Measurements from ENCODE around the gene PEG3.

DNA sequence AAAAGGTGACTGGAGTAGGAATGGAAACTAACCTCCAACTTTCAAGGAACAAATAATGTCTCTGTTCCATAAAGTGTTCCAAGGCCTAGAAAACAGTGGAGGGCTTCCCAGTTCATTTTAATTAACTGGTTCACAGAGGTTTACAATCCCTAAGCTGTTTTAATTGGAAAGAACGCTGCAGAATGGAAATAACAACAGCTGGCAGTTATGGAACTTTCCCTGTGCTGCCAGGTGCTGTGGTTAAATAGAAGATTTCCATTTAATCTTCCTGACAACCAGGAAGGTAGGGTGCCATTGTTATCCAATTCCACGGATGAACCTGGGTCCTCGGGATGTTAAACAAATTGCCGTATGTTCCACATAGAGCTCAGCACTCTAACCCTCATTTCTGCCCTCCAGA, 22.2 kb upstream of the PEG3 start:
- TF ChIP-seq, protein P1, sequence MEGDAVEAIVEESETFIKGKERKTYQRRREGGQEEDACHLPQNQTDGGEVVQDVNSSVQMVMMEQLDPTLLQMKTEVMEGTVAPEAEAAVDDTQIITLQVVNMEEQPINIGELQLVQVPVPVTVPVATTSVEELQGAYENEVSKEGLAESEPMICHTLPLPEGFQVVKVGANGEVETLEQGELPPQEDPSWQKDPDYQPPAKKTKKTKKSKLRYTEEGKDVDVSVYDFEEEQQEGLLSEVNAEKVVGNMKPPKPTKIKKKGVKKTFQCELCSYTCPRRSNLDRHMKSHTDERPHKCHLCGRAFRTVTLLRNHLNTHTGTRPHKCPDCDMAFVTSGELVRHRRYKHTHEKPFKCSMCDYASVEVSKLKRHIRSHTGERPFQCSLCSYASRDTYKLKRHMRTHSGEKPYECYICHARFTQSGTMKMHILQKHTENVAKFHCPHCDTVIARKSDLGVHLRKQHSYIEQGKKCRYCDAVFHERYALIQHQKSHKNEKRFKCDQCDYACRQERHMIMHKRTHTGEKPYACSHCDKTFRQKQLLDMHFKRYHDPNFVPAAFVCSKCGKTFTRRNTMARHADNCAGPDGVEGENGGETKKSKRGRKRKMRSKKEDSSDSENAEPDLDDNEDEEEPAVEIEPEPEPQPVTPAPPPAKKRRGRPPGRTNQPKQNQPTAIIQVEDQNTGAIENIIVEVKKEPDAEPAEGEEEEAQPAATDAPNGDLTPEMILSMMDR (conservative IDR thresholded peaks at IDR 0.05; ENCODE audit: low read depth in 2 of 2) = no peak
- TF ChIP-seq JUNB (IDR thresholded peaks at IDR 0.05; ENCODE audit: unreplicated experiment) (no peak), EZH2 (IDR thresholded peaks at IDR 0.05; ENCODE audit: low read depth, unreplicated experiment) (no peak), NANOG (IDR thresholded peaks at IDR 0.05; ENCODE audit: borderline replicate concordance) (no peak), POLR2AphosphoS5 (IDR thresholded peaks at IDR 0.05; ENCODE audit: low read depth) (no peak), CREB1 (CRISPR knock-in tag; IDR thresholded peaks at IDR 0.05; ENCODE audit: low read depth) (no peak)
- TF ChIP-seq, protein P2, sequence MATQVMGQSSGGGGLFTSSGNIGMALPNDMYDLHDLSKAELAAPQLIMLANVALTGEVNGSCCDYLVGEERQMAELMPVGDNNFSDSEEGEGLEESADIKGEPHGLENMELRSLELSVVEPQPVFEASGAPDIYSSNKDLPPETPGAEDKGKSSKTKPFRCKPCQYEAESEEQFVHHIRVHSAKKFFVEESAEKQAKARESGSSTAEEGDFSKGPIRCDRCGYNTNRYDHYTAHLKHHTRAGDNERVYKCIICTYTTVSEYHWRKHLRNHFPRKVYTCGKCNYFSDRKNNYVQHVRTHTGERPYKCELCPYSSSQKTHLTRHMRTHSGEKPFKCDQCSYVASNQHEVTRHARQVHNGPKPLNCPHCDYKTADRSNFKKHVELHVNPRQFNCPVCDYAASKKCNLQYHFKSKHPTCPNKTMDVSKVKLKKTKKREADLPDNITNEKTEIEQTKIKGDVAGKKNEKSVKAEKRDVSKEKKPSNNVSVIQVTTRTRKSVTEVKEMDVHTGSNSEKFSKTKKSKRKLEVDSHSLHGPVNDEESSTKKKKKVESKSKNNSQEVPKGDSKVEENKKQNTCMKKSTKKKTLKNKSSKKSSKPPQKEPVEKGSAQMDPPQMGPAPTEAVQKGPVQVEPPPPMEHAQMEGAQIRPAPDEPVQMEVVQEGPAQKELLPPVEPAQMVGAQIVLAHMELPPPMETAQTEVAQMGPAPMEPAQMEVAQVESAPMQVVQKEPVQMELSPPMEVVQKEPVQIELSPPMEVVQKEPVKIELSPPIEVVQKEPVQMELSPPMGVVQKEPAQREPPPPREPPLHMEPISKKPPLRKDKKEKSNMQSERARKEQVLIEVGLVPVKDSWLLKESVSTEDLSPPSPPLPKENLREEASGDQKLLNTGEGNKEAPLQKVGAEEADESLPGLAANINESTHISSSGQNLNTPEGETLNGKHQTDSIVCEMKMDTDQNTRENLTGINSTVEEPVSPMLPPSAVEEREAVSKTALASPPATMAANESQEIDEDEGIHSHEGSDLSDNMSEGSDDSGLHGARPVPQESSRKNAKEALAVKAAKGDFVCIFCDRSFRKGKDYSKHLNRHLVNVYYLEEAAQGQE (IDR thresholded peaks at IDR 0.05; ENCODE audit: unreplicated experiment) = no peak
